K562 (cell line): Measurements from ENCODE around the gene CFAP206. TPM values are rescaled to one million over a fixed set of nuclear protein-coding genes. Genes with fewer than 3 reads are reported as not detected.
A peak's percentile ranks its signal among the peaks of the same experiment; 100 is the strongest.

Source experiments
- ATF1 ChIP-seq, 2 experiments: fragments of 450-650 bp in 1 of 2; IDR thresholded peaks; 2 replicates each; pipeline ENCODE4 v1.6.1; 2016; ENCODE audit warnings: missing compliant biosample characterization in 1 of 2, missing genetic modification characterization in 1 of 2
- CCAR2 ChIP-seq: fragments of 200-400 bp; formaldehyde crosslinking; IDR thresholded peaks from 2 replicates; pipeline ENCODE4 v1.6.1; 2017; ENCODE audit warnings: mild to moderate bottlenecking, low read depth, low read length
- CREM ChIP-seq: IDR thresholded peaks from 2 replicates; pipeline ENCODE4 v1.6.1; 2014; ENCODE audit warnings: antibody characterized with exemption, low read depth
- CTBP1 ChIP-seq: fragments of 450-650 bp; IDR thresholded peaks from 2 replicates; pipeline ENCODE4 v1.6.1; 2016; ENCODE audit warnings: borderline replicate concordance
- E2F4 ChIP-seq: sonication (generic); formaldehyde crosslinking; IDR thresholded peaks from 2 replicates; pipeline ENCODE4 v1.8.0; 2022; ENCODE audit warnings: mild to moderate bottlenecking, low read depth, missing genetic modification reagents
- FOXM1 ChIP-seq, 2 experiments: fragments of 450-650 bp in 1 of 2; sonication (generic) in 1 of 2; formaldehyde crosslinking in 1 of 2; IDR thresholded peaks; 2 replicates each; pipeline versions ENCODE4 v1.6.1 to v1.9.0; 2017 to 2022; ENCODE audit warnings: low read depth in 2 of 2, mild to moderate bottlenecking in 2 of 2, missing genetic modification reagents in 1 of 2, moderate library complexity in 1 of 2
- HMBOX1 ChIP-seq: sonication (generic); IDR thresholded peaks from 2 replicates; pipeline ENCODE4 v1.6.1; 2016
- ILK ChIP-seq: fragments of 450-650 bp; IDR thresholded peaks from 2 replicates; pipeline ENCODE4 v1.6.1; 2016; ENCODE audit warnings: missing genetic modification characterization, low read depth, mild to moderate bottlenecking, missing compliant biosample characterization, moderate library complexity, borderline replicate concordance
- RAD21 ChIP-seq, 2 experiments: fragments of 250-450 bp in 1 of 2; fragments of 450-650 bp in 1 of 2; sonication (Bioruptor Pico) in 1 of 2; formaldehyde crosslinking in 1 of 2; IDR thresholded peaks in 1 of 2; conservative IDR thresholded peaks in 1 of 2; 2 replicates each; pipeline versions ENCODE4 v1.4.0 to v1.8.0; 2020 to 2022; ENCODE audit warnings: mild to moderate bottlenecking in 2 of 2, moderate library complexity in 1 of 2
- RB1 ChIP-seq: fragments of 450-650 bp; IDR thresholded peaks from 2 replicates; pipeline ENCODE4 v1.6.1; 2017; ENCODE audit warnings: low read depth, mild to moderate bottlenecking
- SAFB ChIP-seq: fragments of 200-400 bp; formaldehyde crosslinking; IDR thresholded peaks from 2 replicates; pipeline ENCODE4 v1.6.1; 2017; ENCODE audit warnings: low read depth, low read length, borderline replicate concordance
- SREBF2 ChIP-seq: sonication (generic); formaldehyde crosslinking; IDR thresholded peaks from 2 replicates; pipeline ENCODE4 v1.4.0; 2020; ENCODE audit warnings: mild to moderate bottlenecking, missing genetic modification reagents
- TCF7L2 ChIP-seq: fragments of 150-350 bp; IDR thresholded peaks from 2 replicates; pipeline ENCODE4 v1.6.1; 2016; ENCODE audit warnings: low read depth, mild to moderate bottlenecking, low read length, moderate library complexity
- ZEB2 ChIP-seq: fragments of 450-650 bp; IDR thresholded peaks from 2 replicates; pipeline ENCODE4 v1.6.1; 2016
- ZNF140 ChIP-seq: fragments of 250-450 bp; sonication (Bioruptor Pico); IDR thresholded peaks from 2 replicates; pipeline ENCODE4 v1.8.0; 2021; ENCODE audit warnings: moderate library complexity, mild to moderate bottlenecking, inconsistent platforms
- ZNF583 ChIP-seq: fragments of 250-450 bp; sonication (Bioruptor Pico); IDR thresholded peaks from 2 replicates; pipeline ENCODE4 v1.4.0; 2020
- ZNF79 ChIP-seq: fragments of 250-450 bp; sonication (Bioruptor Pico); IDR thresholded peaks from 2 replicates; pipeline ENCODE4 v1.4.0; 2020; ENCODE audit warnings: low read depth, mild to moderate bottlenecking, moderate library complexity
- polyA plus RNA-seq, 8 experiments: library from polyadenylated mRNA; depleted of rRNA in 4 of 8; stranded (reverse) in 5 of 8; unstranded in 3 of 8; fragments of >200 nt; fragmentation: Nextera tagmentation in 2 of 8; fragmentation: Illumina TruSeq in 1 of 8; extraction: Ambion mirVana in 2 of 8; extraction: Trizol in 1 of 8; gene quantifications; 2 replicates each; pipeline versions ENCODE4 v1.2.1 to v1.2.3, GENCODE V29; 2011 to 2014; ENCODE audit warnings: inconsistent platforms in 1 of 8, missing spikeins in 1 of 8
- total RNA-seq, 7 experiments: library from RNA; depleted of rRNA in 6 of 7; stranded (reverse); fragments of >200 nt in 6 of 7; fragmentation: Illumina TruSeq in 2 of 7; extraction: Trizol in 2 of 7; gene quantifications; 2 replicates each; pipeline versions ENCODE4 v1.2.1 to v1.2.3, GENCODE V29; 2011 to 2021; ENCODE audit warnings: low replicate concordance in 1 of 7
- TF ChIP-seq, protein P1 (sequence below): fragments of 250-450 bp; sonication (Bioruptor Pico); IDR thresholded peaks from 2 replicates; pipeline ENCODE4 v1.8.0; 2021; ENCODE audit warnings: mild to moderate bottlenecking, moderate library complexity
- TF ChIP-seq, protein P2 (sequence below): fragments of 200-800 bp; sonication (Bioruptor generic); IDR thresholded peaks from 2 replicates; pipeline ENCODE4 v1.6.1; 2017; ENCODE audit warnings: missing genetic modification characterization, missing compliant biosample characterization
- TF ChIP-seq, protein P3 (sequence below): fragments of 450-650 bp; IDR thresholded peaks from 2 replicates; pipeline ENCODE4 v1.6.1; 2016; ENCODE audit warnings: borderline replicate concordance

The CFAP206 gene
- total and polyA plus RNA-seq, 9 of the 15 experiments (the other 6 are each of a cell fraction or from before 2014, with no cell fraction given): 0.06 to 0.33 (median 0.18) TPM; not detected in 2

DNA sequence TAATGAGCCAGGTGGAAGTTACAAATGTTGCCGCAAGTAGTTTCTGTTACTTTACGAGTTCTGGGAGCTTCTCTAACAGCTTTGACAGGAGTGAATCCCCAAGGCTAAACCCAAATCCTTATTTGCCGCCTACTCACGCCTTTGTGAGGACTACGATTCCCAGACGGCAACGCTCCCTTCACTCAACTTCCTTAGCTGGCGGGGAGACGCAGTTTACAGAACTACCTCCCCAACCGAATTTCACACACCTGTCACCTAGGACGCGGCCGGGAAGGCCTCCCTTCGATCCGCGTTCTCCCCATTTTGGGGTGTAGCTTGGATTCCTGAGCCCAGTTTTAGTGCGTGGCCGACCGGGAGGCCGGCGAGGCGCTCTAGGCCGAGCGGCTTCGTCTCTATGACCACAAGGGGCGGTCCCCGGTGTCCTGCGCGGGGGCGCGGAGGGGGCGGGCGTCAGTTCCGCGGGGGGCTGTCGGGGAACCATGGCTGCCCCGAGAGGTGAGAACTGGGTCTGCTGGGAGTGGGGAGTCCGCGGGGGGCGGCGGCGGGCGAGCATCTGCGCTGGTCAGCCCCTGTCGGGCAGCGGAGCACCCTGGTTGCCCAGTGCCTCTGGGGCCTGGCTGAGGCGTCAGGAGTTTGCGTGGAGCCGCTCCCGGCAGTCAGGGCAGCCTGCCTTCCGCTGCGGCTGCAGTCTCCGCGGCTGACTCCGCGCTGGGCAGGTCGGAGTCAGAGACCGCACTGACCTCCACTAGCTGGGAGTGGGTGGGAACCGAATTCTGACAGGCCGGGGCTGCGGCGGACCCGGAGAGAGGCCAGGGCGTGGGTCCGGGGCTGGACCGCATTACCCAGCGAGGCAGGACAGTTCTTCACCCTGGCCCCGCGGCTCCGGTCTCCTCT is 65.0 kb downstream of the CFAP206 start, which contains the start of gene SLC35A1 (continued):
- TF ChIP-seq SREBF2 (no peak), RAD21 (CRISPR knock-in tag; conservative IDR thresholded peaks at IDR 0.05 in 1 of 2, IDR thresholded peaks at IDR 0.05 in 1 of 2) (no peak), ZNF583 (CRISPR knock-in tag) (no peak), ZNF140 (CRISPR knock-in tag) (no peak), RB1 (peak; percentile 80), ZEB2 (no peak), CCAR2 (no peak), E2F4 (CRISPR knock-in tag) (no peak), HMBOX1 (peak; percentile 75; the same call in 1 of the 2 replicates), CREM (peak; percentile 66), CTBP1 (no peak; the same call in 1 of the 2 replicates), ATF1 (CRISPR knock-in tag; IDR thresholded peaks at IDR 0.05) (no peak), ATF1 (tag; IDR thresholded peaks at IDR 0.05) (peak; percentile 86), FOXM1 (IDR thresholded peaks at IDR 0.05; ENCODE audit: low read depth) (no peak), FOXM1 (CRISPR knock-in tag; IDR thresholded peaks at IDR 0.05; ENCODE audit: low read depth) (no peak), SAFB (0 out of 2 replicates have a peak, but pooled peaks have one; percentile 26), TCF7L2 (no peak), ILK (tag) (no peak), ZNF79 (CRISPR knock-in tag) (no peak)
- TF ChIP-seq, protein P1, sequence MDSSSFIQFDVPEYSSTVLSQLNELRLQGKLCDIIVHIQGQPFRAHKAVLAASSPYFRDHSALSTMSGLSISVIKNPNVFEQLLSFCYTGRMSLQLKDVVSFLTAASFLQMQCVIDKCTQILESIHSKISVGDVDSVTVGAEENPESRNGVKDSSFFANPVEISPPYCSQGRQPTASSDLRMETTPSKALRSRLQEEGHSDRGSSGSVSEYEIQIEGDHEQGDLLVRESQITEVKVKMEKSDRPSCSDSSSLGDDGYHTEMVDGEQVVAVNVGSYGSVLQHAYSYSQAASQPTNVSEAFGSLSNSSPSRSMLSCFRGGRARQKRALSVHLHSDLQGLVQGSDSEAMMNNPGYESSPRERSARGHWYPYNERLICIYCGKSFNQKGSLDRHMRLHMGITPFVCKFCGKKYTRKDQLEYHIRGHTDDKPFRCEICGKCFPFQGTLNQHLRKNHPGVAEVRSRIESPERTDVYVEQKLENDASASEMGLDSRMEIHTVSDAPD (CRISPR knock-in tag): no peak
- TF ChIP-seq, protein P2, sequence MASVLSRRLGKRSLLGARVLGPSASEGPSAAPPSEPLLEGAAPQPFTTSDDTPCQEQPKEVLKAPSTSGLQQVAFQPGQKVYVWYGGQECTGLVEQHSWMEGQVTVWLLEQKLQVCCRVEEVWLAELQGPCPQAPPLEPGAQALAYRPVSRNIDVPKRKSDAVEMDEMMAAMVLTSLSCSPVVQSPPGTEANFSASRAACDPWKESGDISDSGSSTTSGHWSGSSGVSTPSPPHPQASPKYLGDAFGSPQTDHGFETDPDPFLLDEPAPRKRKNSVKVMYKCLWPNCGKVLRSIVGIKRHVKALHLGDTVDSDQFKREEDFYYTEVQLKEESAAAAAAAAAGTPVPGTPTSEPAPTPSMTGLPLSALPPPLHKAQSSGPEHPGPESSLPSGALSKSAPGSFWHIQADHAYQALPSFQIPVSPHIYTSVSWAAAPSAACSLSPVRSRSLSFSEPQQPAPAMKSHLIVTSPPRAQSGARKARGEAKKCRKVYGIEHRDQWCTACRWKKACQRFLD (CRISPR knock-in tag): no peak
- TF ChIP-seq, protein P3, sequence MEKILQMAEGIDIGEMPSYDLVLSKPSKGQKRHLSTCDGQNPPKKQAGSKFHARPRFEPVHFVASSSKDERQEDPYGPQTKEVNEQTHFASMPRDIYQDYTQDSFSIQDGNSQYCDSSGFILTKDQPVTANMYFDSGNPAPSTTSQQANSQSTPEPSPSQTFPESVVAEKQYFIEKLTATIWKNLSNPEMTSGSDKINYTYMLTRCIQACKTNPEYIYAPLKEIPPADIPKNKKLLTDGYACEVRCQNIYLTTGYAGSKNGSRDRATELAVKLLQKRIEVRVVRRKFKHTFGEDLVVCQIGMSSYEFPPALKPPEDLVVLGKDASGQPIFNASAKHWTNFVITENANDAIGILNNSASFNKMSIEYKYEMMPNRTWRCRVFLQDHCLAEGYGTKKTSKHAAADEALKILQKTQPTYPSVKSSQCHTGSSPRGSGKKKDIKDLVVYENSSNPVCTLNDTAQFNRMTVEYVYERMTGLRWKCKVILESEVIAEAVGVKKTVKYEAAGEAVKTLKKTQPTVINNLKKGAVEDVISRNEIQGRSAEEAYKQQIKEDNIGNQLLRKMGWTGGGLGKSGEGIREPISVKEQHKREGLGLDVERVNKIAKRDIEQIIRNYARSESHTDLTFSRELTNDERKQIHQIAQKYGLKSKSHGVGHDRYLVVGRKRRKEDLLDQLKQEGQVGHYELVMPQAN: peak; percentile 61; the same call in 1 of the 2 replicates
